NCI-H2196 treated with DMSO at 0.1 percent for 48 hours (cell line): ENCODE measurements around the gene THSD4.

Source experiments
- DNase-seq: peaks from one replicate; lab custom pipeline; 2025; ENCODE audit not compliant: unreplicated experiment; lab: John Stamatoyannopoulos, UW

THSD4 gene

DNA sequence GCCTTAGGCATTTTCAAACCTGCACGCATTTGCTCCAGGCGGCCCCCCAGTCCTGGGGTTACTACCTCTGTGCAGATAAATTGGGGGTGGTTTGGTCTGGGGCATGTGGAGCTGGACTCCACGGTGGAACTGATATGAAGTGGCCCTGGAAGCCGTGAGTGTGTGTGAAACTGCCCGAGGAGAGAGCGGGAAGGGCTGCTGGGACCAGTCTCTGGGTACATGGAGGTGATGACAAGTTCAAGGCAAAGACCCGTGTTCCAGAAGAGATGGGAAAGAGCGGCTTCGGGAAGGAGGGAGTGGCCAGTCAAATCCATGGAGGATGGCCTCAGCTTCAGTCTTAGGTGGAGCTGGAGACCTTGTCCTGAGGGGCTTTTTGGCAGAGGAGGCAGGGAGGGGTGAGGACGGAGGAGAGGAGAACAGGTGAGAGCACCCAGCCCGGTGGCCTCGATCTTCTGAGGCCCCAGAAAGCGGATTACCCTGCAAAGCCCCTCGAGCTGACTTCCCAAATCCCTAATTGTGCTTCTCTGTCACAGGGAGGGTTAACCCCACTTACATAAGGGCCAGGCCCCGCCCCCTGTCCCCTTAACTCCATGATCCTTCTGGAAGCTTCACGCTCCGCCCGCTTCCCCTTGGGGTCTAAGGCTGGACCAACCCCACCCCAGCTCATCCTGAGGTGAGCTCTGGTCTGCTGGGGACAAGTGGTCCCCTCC is 693.2 kb downstream of the THSD4 start:
- DNase-seq: no peak

DNA sequence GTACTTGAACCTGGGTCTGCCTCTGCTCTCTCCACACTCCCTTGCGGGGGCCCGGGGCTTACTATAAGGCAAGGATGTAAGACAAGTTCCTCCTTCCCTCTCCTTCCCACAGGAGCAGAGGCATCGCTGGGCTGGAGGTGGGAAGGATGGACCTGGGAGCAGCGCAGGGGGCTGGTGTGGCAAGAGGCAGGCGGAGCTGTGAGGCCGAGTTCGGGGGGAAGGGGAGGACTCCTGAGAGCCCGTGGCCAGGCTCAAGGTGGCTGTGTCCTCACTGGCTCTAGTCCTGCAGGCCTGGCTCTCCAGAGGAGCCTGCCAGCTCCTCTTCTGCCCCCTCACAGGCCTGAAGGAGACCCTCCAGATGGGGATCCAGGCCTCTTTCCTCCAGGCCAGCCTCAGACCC is 694.1 kb downstream of the THSD4 start:
- no peak for DNase-seq

DNA sequence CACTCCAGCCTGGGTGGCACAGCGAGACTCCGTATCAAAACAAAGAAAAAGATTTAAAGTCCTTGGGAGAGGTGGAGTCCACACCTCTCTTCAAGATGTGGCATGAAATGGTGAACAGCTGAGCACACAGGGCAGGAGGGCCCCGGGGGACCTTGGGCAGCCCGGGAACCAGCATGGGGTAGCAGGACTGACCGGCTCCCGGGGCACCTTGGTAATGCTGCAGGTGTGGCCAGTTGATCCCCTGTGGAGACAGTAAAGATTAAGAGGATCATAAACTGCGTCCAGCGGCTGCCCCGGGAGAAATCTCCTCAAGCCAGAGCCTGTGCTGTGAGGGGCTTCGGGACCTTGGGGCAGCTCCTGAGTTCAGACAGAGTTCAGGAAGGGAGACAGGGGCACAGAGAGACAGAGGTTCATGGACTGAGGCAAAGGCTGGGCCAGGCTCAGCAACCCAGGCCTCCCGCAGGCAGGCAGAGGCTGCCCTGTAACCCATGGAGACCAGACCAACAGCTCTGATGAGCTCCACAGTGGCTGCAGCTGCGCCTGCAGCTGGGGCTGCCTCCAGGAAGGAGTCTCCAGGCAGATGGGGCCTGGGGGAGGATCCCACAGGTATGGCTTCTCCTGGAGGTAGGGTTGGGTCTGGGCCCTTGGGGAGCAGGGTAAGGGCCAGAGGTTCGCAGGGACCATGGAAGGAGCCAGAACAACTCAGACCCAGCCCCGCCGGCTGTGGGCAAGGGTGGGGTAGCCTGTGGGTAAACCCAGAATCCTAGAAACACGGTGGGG is 695.2 kb downstream of the THSD4 start, which contains the start of gene NR2E3:
NR2E3 (plus strand) TSS at position 299 of the 780 bp plus-strand sequence; CDS start at position 489, 190 bp downstream.
- DNase-seq: no peak

DNA sequence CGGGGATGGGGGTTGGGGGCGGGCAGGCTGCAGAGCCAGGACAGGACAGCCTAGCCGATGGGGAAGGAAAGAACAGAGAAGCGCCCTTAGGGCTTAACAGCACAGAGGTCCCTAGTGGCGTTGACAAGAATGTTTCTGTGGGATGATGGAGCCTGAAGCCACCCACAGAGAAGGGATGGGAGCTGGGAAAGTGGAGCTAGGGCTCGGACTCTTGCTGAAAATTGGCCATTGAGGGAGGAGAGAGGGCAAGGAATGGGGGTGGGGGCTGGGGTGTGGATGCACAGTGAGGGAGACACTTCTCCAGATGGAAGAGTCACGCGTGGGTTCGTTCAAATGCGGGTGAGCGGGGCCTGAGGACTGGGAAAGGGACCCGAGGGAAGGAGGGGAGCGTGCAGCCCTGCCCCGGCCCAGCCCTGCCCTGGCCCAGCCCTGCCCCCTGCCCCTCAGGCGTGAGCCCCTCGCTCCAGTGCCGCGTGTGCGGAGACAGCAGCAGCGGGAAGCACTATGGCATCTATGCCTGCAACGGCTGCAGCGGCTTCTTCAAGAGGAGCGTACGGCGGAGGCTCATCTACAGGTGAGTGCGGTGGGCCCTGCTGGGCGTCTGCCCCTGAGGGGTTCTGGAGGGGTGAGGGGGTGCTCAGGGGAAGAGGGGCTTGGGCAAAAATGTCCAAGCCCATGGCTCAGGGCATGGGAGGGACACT is 695.9 kb downstream of the THSD4 start:
- no peak for DNase-seq

DNA sequence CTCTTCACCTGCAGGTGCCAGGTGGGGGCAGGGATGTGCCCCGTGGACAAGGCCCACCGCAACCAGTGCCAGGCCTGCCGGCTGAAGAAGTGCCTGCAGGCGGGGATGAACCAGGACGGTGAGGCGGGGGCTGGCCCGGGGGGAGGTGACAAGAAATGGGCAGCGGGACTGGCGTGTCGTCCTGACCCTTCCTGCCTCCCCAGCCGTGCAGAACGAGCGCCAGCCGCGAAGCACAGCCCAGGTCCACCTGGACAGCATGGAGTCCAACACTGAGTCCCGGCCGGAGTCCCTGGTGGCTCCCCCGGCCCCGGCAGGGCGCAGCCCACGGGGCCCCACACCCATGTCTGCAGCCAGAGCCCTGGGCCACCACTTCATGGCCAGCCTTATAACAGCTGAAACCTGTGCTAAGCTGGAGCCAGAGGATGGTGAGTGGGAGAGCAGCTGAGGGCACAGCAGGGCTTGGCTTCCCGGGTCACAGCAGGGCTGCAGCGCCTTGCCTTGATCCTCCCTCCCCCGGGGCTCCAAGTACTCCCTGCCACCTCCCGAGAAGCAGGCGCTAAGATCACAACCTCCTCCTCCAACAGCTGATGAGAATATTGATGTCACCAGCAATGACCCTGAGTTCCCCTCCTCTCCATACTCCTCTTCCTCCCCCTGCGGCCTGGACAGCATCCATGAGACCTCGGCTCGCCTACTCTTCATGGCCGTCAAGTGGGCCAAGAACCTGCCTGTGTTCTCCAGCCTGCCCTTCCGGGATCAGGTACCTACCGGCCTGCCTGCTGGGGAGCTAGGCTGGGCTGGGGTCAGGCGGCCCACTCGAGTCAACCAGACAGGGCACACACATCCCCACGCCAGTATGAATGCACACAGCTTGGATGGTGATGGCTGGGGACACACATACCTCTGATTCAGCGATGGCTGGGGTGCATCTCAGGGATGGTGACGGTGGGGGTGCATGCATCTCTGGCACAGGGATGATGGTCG is 696.8 kb downstream of the THSD4 start:
- no peak for DNase-seq

DNA sequence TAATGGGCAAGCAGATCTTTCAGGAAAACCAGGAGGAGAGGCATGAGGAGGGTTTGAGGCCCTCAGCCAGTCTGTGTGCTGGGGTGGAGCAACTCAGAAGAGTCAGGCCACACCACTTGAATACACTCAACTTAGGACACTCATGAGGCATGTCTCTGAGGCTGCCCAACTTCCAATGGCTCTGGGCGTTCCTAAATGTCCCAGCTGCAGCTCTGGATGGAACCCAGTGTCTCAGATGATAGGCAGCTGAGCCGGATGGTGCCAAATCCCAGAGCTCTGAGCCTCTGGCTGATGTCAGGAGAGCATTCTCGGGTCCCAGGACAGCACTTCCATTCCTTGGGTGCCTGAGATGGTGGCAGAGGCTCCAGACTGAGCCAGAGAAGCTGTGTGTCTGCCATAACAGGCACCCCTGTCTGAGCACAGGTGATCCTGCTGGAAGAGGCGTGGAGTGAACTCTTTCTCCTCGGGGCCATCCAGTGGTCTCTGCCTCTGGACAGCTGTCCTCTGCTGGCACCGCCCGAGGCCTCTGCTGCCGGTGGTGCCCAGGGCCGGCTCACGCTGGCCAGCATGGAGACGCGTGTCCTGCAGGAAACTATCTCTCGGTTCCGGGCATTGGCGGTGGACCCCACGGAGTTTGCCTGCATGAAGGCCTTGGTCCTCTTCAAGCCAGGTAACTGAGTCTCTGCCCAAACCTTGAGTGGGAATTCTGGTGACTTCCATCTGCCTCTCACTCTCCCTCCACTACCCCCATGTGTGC is 697.9 kb downstream of the THSD4 start:
- no peak for DNase-seq

DNA sequence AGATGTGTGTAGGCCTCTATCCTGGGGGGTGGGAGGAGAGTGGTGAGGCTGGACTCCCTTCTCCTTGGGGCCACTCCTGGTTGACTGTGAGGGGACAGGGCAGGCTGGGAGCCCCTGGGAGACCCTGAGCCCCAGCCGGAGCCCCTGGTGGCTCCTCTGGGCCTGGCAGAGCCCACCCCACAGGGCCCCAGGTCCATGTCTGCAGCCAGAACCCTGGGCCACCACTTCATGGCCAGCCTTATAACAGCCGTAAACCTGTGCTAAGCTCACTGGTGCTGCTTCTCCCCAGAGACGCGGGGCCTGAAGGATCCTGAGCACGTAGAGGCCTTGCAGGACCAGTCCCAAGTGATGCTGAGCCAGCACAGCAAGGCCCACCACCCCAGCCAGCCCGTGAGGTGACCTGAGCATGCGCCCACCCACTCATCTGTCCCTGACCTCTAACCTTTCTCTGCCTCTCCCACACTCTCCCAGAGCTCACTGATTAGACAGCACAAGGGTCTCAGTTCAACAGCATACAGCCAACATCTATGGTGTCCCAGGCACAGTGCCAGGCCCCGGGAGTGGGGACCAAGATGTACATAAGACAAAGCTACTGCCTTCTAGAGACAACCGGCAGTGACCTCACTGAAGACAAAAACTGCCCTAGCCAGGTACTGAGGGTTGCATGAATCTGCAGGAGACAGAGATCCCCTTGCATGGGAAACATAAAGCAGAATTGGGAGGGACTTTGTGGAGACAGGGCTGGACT is 698.6 kb downstream of the THSD4 start:
- DNase-seq: no peak

DNA sequence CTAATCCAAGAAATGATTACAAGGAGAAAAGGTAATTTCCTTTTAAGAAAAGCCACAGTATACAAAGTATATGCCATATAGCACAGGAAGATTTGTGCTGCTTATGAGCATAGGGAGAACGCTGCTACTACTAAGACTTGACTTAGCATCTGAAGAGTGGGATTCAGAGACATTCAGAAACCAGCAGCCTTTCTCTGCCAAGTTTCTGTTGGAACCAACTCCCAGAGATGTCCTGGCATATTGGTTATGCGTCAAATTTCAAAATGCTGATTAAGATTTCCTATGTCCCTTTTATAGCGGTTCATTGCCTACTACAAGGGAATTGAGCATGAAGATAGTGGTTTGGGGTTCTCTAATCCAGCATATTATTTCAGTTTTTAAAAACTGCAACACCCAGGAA is 700.0 kb downstream of the THSD4 start:
- DNase-seq: no peak

DNA sequence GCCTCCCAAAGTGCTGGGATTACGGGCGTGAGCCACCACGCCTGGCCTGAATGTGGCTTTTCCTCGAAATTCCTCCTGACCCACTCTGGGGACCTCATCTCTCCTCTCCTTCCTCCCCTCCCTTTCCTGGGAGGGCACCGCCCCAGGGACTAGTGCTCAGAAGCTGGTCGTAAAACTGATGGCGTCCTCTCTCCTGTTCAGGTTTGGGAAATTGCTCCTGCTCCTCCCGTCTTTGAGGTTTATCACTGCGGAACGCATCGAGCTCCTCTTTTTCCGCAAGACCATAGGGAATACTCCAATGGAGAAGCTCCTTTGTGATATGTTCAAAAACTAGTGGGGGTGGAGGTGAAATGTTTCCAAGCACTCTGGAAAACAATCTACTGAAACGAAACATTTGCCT is 702.1 kb downstream of the THSD4 start:
- no peak for DNase-seq

DNA sequence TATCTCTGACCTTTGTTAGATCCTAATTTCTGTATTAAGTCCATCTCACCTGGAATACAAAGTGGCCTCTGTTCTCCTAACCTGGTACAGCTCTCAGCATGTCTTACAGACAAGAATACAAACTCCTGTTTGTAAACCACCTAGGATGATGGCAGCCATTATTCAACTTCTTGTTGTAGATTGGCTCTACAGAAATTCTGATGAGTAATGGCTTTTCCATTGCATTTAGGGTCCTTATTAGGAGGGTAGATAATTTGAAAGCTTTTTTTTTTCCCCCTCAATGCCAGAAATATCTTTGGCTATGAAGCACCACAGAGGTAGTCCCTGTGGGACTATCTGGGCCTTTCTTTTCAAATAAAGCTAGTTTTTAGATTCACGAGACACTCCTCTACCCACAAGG is 704.9 kb downstream of the THSD4 start:
- DNase-seq: no peak

DNA sequence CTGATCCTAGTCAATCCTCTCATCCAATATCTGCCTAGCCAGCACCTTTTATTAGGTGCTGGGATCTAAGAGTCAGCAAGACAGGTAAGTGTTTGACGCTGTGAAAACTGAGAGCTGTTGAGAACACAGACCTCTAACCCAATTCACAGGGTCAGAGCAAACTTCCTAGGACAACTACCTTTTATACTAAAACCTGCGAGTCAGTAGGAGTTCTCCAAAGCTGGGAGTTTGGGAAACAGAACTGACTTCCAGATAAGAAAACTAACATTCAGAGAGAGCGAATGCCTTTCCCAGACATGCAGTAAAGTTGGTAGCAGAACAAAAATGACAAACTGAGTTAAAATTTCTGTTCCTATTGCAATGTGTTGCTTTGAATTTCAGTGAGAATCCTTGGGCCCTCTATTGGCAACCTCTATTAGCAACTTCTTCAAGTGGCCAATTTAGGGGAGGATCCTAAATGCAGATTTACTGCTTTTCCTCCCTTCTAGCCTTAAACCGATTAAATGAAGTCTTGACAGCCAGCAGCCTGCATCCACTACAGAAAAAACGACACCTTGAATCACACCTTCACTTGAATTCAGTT is 706.4 kb downstream of the THSD4 start:
- DNase-seq: no peak

DNA sequence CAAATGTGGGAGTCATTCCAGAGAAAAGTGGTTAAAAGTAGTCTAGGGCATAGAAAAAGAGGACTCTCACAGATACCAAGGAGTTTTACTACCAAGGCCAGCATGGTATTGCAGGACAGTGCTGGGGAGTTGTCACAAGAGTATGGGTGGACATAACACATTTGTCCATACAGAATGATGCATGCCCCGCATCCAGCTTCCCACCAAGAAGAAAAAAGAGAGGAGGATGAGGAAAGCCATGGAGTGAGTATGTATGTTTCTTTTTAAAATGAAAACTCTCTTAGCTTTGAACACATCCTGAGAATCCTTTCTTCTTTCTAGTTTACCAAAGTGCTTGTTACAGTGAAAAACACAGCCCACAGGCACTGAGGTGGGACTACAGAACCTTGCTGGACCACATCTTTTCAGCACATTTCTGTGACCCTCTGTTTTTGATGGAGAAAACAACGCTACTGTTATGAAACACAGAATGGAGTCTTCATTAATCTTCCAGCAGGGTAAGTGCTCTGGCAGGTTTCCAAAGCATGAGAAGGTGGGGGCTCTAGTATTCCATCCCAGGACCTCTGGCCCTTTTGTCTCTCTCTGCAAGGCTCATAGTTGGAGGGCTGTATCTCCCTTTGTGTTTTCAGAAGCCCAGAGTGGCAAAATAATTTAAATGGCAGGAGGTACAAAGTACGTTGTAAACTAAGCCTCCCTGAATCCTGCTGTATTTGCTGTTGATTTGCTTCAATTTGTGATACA is 707.8 kb downstream of the THSD4 start:
- no peak for DNase-seq

DNA sequence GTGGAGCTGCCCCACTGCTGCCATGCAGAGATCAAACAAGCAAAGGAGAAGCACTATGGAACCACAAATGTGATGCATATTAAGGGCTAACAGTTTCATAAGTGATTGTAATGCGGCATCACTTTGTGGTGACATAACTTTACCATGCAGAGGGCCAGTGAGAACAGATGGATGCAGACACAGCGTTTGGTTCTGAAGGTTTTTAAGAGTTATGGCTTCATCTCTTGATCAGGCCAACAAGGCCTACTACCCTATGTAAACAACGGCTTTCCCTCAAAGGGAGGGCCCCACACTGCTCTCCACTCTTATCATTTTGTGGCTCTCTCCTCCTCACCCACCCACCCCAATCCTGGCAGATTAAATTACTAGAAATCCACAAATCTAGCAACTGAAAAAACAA is 708.5 kb downstream of the THSD4 start:
- no peak for DNase-seq

DNA sequence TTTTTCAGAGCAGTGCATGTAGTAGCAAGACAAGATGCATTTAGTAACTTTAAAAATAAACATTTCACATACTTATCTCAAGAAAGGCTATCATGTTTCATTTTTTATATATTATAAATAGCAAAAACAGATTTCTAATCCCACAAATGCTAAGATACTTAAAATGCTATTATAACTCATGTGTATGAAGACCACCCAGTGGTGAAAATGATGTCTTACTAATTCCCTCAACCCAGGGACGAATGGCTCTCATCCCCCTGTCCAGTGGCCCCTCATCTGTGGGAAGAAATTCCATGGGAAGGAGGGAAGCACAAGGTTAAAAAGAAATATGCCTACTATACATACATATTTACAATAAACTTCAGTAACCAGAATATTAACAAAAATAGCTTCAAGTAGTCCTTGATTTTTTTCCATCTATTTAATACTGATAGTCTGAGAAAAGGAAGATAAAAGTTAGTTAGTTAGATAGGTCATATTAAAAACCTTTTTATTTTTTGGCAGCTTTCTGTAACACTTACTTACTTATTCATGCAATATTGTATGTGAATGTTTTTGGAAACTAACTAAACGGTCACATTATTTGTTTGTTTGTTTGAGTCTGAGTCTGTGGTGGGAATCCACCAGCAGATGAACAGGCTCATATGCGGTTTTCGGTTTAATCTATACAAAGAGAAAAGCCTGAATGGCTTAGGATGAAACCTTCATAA is 709.9 kb downstream of the THSD4 start:
- DNase-seq: no peak

DNA sequence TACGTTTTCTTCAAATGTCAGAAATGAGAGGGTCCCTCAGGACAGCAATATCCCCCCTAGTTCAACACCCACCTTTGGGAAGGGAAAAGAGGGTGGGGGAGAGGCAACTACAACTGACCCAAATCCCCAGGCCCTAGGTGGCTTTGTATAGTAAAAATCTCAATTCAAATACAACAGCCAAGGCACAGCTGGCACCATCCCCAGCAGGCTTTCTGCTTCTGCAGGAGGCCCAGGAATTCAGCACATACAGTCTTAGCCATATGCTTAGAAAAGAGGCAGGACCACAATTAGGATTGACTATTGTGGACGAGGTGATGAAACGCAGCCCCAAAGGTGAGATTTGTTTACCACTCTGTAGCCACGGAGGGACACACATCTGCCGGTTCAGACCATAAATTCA is 710.9 kb downstream of the THSD4 start:
- no peak for DNase-seq

DNA sequence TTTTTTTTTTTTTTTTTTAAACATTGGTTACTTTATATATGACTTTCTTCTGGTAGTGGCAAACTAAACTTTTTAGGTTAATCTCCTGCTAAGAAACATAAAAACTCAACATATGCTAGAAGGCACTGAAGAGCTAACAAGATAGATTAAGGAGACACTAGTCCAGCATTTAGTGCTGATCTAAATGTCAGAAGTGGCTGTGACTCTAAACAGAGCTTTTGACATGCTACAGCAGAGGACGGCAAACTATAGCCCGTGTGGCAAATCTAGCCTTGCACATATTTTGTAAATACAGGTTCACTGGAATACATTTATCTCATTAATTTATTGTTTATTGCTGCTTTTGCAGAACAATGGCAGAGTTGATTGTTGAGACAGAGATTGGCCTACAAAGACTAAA is 715.7 kb downstream of the THSD4 start:
- no peak for DNase-seq
